SK-N-MC (cell line): Measurements from ENCODE around the gene USF1.
"Not testable (repeated sequence)": the region's sequence is repeated elsewhere in the genome, so short reads cannot be mapped to it uniquely, and the experiment has no call there.

Experiments
- DNase-seq: peaks from one replicate; pipeline ENCODE4 v3.0.0-alpha.2; 2011; ENCODE audit warnings: low read depth, low spot score
- H3K27ac ChIP-seq: fragments of 200-600 bp; sonication (generic); 2 replicates; pipeline ENCODE4 v1.5.1; 2016; ENCODE audit warnings: mixed run types
- H3K36me3 ChIP-seq: fragments of 200-600 bp; sonication (generic); 2 replicates; pipeline ENCODE4 v1.6.1; 2017; ENCODE audit warnings: antibody characterized with exemption, low read length, mixed read lengths; ENCODE audit not compliant: insufficient read depth
- H3K4me3 ChIP-seq: fragments of 200-600 bp; sonication (generic); 2 replicates; pipeline ENCODE4 v1.5.1; 2016
- H3K9ac ChIP-seq: fragments of 200-600 bp; sonication (generic); 2 replicates; pipeline ENCODE4 v1.8.0; 2017; ENCODE audit warnings: mixed run types, mixed read lengths; ENCODE audit not compliant: insufficient read length
- H3K9me3 ChIP-seq: fragments of 200-600 bp; sonication (generic); 2 replicates; pipeline ENCODE4 v1.6.1; 2017; ENCODE audit warnings: low read depth, mild to moderate bottlenecking, antibody characterized with exemption, low read length, moderate library complexity, mixed read lengths
- EZH2 ChIP-seq: fragments of 200-600 bp; sonication (generic); IDR thresholded peaks from one replicate; pipeline ENCODE4 v1.6.1; 2017; ENCODE audit warnings: antibody characterized with exemption
- FOXP2 ChIP-seq: optimal IDR thresholded peaks from 2 replicates; pipeline ENCODE3; 2011; ENCODE audit warnings: mild to moderate bottlenecking, moderate library complexity; ENCODE audit not compliant: insufficient read depth; ENCODE audit errors: extremely low read length, control extremely low read depth
- POLR2AphosphoS5 ChIP-seq: IDR thresholded peaks from 2 replicates; pipeline ENCODE4 v1.6.1; 2012; ENCODE audit warnings: mild to moderate bottlenecking, low read depth, low read length, borderline replicate concordance

Gene USF1

DNA sequence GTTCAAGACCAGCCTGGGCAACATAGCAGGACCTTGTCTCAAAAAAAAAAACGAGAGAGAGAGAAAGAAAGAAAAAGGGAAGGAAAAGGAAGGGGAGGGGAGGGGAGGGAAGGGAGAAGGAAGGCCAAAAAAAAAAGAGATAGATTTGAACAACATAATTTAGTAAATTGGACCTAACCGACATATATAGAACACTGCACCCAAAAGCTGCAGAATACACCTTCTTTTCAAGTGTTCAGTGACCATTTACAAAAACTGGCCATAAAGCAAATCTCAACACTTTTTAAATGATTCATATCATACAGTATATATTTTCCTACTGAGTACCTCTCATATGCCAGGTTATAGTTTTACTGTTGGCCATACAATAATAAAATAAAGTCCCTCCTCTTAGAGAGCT is 13.9 kb downstream of the USF1 start:
- H3K9ac ChIP-seq, result no peak overlapping the region
- no peak overlapping the region for H3K4me3 ChIP-seq
- H3K36me3 ChIP-seq, result no peaks in the 10 kb centered on the region
- DNase-seq, result no peak
- H3K27ac ChIP-seq, result no peak overlapping the region
- TF ChIP-seq POLR2AphosphoS5, result no peak
- TF ChIP-seq FOXP2, result no peak
- no peak for TF ChIP-seq EZH2
- no peaks in the 10 kb centered on the region for H3K9me3 ChIP-seq

DNA sequence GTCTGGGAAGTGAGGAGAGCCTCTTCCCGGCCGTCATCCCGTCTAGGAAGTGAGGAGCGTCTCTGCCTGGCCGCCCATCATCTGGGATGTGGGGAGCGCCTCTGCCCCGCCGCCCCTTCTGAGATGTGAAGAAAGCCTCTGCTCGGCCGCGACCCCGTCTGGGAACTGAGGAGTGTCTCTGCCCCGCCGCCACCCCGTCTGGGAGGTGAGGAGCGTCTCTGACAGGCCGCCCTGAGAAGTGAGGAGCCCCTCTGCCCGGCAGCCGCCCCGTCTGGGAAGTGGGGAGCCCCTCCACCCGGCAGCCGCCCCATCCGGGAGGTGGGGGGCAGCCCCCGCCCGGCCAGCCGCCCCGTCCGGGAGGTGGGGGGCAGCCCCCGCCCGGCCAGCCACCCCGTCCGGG is 16.3 kb downstream of the USF1 start:
- not testable (repeated sequence) for DNase-seq, H3K36me3 ChIP-seq, H3K27ac ChIP-seq, H3K4me3 ChIP-seq, H3K9me3 ChIP-seq, H3K9ac ChIP-seq

GRCh38 chr1:161026954-161027353 is 18.8 kb downstream of the USF1 start:
- H3K27ac ChIP-seq, H3K36me3 ChIP-seq, DNase-seq, H3K4me3 ChIP-seq, H3K9me3 ChIP-seq, H3K9ac ChIP-seq: not testable (repeated sequence)

DNA sequence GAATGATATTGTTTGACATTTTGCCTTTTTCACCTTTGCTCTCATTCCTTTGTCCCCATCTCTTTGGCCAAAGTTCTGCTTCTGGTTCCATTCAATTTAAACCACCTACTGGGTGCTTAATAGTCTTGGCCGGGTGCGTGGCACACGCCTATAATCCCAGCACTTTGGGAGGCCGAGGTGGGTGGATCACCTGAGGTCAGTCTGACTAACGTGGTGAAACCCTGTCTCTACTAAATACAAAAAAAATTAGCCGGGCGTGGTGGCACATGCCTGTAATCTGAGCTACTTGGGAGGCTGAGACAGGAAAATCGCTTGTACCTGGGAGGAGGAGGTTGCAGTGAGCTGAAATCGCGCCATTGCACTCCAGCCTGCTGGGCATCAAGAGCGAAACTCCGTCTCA is 23.3 kb downstream of the USF1 start:
- H3K9ac ChIP-seq, H3K27ac ChIP-seq, H3K36me3 ChIP-seq, H3K9me3 ChIP-seq, DNase-seq, H3K4me3 ChIP-seq: not testable (repeated sequence)

DNA sequence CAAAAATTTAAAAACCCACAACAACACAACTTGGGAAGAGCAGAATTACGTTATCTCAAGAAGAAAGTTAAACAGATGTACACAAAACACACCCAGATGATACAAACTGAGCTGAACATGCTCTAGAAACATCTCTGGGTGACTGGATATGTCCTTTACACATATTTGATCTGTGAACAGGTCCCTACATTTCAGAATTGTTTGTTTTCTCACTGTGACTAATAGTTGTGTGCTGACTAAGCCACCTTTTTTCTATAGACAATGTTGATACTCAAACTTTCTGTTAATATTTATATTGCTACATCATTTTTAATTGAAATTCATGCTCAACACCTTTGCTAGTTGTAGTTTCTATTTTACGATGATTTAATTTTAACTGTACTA is 23.8 kb downstream of the USF1 start:
- DNase-seq, result no peak
- Histone ChIP-seq H3K36me3 (no peaks in the 10 kb centered on the region), H3K9me3 (no peaks in the 10 kb centered on the region), H3K27ac (no peak overlapping the region), H3K9ac (no peak overlapping the region), H3K4me3 (peak overlapping the region; percentile 93)
- TF ChIP-seq POLR2AphosphoS5 (no peak), FOXP2 (no peak), EZH2 (no peak)

- peak; percentile 50 for DNase-seq
- Histone ChIP-seq H3K9me3 (no peaks in the 10 kb centered on the region), H3K9ac (peak overlapping the region; percentile 5), H3K4me3 (peak overlapping the region; percentile 93), H3K36me3 (no peaks in the 10 kb centered on the region), H3K27ac (no peak overlapping the region)
- TF ChIP-seq POLR2AphosphoS5 (peak; percentile 55; the same call in 1 of the 2 replicates), FOXP2 (no peak)
Observed at GRCh38 chr1:161021165-161021969, 24.4 kb downstream of the USF1 start.

- no peak within 1 kb of the TSS for H3K27ac ChIP-seq
- peak within 1 kb of the TSS; percentile 61 for H3K9ac ChIP-seq
- TF ChIP-seq EZH2, result no peak
- TF ChIP-seq POLR2AphosphoS5, result peak; percentile 52; the same call in 1 of the 2 replicates
- no peaks in the 10 kb centered on the region for H3K36me3 ChIP-seq
- peak within 1 kb of the TSS; percentile 93 for H3K4me3 ChIP-seq
- H3K9me3 ChIP-seq, result no peaks in the 10 kb centered on the region
- no peak for DNase-seq
Observed at GRCh38 chr1:161020509-161021164, 25.1 kb downstream of the USF1 start, which contains the start of gene F11R. TSS of gene F11R (minus strand) at chr1:161021152. CDS start at chr1:161021073, 79 bp downstream.

GRCh38 chr1:161019751-161020495 is 25.9 kb downstream of the USF1 start:
- no peak for DNase-seq
- no peaks in the 10 kb centered on the region for H3K36me3 ChIP-seq
- no peak for TF ChIP-seq EZH2
- no peak for TF ChIP-seq POLR2AphosphoS5
- no peak for TF ChIP-seq FOXP2

GRCh38 chr1:161019111-161019660 is 26.6 kb downstream of the USF1 start:
- H3K9ac ChIP-seq, H3K27ac ChIP-seq, H3K36me3 ChIP-seq, H3K9me3 ChIP-seq, DNase-seq, H3K4me3 ChIP-seq: not testable (repeated sequence)

More at GRCh38 chr1:161019751-161020495, 25.9 kb downstream of the USF1 start:
- H3K4me3 ChIP-seq, result peak overlapping the region; percentile 93
- H3K9ac ChIP-seq, result peak overlapping the region; percentile 61
- H3K27ac ChIP-seq, result no peak overlapping the region
- H3K9me3 ChIP-seq, result no peaks in the 10 kb centered on the region
